ENCODE measurements around the gene C21orf58. TPM values are rescaled to one million over a fixed set of nuclear protein-coding genes. Genes with fewer than 3 reads are reported as not detected.
A peak's percentile ranks its signal among the peaks of the same experiment; 100 is the strongest.
"Not testable (repeated sequence)": the region's sequence is repeated elsewhere in the genome, so short reads cannot be mapped to it uniquely, and the experiment has no call there.

C21orf58 gene
- 10 to 100 TPM in 3 of 4 donors, 1 to 10 TPM in 1; 9.6 to 13.3 (median 10.9) TPM for polyA plus RNA-seq (ENCODE audit: insufficient read length in 4 of 4)

GRCh38 chr21:46323710-46324389, at the start of gene C21orf58, which contains the start of gene PCNT:
Gene C21orf58, minus strand, starts transcription at chr21:46323870. Its CDS starts 1,132 bp downstream, at chr21:46322738.
Gene PCNT, plus strand, starts transcription at chr21:46324156. Its CDS starts 73 bp downstream, at chr21:46324229.
- peak; percentile 91 to 93 (median 92) for DNase-seq (ENCODE audit: low read depth in 4 of 4, low spot score in 3 of 4)

GRCh38 chr21:46372947-46373346, 49.3 kb upstream of the C21orf58 start:
- not testable (repeated sequence) for DNase-seq (ENCODE audit: low read depth in 4 of 4, low spot score in 3 of 4)

GRCh38 chr21:46372014-46372485, 48.4 kb upstream of the C21orf58 start:
- DNase-seq (ENCODE audit: low read depth in 4 of 4, low spot score in 3 of 4): no peak

DNA sequence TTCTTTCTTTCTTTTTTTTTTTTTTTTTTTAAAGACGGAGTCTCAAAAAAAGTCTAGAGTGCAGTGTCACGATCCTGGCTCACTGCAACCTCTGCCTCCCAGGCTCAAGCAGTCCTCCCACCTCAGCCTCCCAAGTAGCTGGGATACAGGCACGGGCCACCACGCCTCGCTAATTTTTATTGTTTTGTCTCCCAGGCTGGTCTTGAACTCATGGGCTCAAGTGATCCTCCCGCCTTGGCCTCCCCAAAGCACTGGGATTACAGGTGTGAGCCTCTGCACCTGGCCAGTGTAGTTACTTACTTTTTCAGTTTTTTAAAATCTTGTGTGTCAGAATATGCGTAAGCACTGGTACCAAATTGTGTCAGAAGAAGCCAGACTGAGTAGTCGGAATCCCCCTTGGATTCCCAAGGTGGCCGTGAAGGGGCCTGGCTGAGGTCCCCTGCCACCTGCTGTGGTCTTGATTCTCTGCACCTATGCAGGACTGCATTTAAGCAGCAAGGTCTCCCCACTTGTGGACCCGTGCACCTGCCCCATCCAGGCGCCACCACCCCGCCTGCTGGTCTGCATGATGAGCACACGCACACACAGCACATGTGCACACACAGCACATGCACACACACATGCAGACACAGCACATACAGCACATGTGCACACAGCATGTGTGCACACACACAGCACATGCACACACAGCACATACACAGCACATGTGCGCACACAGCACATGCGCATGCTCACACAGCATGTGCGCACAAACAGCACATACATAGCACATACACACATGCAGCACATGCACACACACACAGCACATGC, 47.7 kb upstream of the C21orf58 start:
- no peak for DNase-seq (ENCODE audit: low read depth in 4 of 4, low spot score in 3 of 4)

DNA sequence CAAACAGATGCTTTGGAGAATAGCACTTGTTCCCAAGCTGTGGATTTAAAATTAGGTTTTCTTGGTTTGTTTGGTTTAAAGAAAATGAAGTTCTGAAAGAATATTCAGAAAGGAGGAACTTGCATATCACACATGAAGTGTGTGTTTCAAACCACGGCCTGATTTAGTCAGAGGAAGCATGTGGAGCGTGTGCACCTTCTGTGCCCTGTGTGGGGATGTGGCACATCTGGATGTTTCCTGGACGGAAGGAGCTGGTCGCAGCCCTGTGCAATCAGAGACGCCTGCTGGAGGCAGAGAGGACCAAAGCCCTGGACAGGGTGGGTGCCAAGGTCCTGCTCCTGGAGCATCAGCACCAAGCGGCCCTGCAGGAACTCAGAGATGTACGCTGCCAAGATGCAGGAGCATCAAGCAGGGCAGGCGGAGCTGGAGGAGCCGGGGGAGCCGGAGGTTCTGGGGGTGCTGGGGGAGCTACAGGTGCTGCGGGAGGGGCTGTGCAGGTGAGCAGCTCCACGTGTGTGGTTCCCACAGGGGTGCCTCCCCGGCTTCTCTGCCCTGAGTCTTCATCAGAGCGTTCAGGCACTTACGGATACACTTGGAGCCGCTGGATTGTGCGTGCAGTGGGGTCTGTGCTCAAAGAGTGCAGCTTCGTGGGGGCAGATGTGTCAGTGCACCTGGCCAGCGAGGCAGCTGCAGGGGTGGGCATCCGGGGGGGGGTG, 46.0 kb upstream of the C21orf58 start:
- DNase-seq (ENCODE audit: low read depth in 4 of 4, low spot score in 3 of 4): no peak

- DNase-seq (ENCODE audit: low read depth in 4 of 4, low spot score in 3 of 4): no peak
These were observed 45.0 kb upstream of the C21orf58 start for GRCh38 chr21:46368533-46369285.

DNA sequence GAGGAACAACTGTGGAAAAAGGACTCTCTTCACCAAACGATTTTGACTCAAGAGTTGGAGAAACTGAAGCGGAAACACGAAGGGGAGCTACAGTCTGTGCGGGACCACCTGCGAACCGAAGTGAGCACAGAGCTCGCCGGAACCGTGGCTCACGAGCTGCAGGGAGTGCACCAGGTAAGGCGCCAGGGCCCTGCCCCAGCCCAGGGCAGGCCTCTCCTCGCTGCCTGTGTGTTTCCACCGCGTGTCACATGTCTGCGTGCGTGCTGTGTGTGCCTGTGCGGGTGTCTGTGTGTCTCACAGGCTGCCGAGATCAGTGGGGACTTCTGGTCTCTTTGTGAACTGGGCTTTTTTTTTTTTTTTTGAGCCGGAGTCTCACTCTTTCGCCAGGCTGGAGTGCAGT, 43.3 kb upstream of the C21orf58 start:
- no peak for DNase-seq (ENCODE audit: low read depth in 4 of 4, low spot score in 3 of 4)

DNA sequence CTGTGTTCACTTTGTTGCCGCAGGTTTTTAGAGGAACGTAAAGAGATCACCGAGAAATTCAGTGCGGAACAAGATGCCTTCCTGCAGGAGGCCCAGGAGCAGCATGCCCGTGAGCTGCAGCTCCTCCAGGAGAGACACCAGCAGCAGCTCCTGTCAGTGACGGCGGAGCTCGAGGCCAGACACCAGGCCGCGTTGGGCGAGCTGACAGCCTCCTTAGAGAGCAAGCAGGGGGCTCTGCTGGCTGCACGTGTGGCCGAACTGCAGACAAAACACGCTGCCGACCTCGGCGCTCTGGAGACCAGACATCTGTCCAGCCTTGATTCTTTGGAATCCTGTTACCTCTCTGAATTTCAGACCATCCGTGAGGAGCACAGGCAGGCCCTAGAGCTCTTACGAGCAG, 42.9 kb upstream of the C21orf58 start:
- no peak for DNase-seq (ENCODE audit: low read depth in 4 of 4, low spot score in 3 of 4)

- no peak for DNase-seq (ENCODE audit: low read depth in 4 of 4, low spot score in 3 of 4)
These were observed 42.4 kb upstream of the C21orf58 start for GRCh38 chr21:46366091-46366490.

- DNase-seq (ENCODE audit: low read depth in 4 of 4, low spot score in 3 of 4): no peak
These were observed 40.0 kb upstream of the C21orf58 start for GRCh38 chr21:46363698-46364097.

- no peak for DNase-seq (ENCODE audit: low read depth in 4 of 4, low spot score in 3 of 4)
These were observed 39.3 kb upstream of the C21orf58 start for GRCh38 chr21:46362946-46363345.

GRCh38 chr21:46361935-46362334, 38.3 kb upstream of the C21orf58 start:
- peak in 1 of 4 donors; percentile 50 for DNase-seq (ENCODE audit: low read depth in 4 of 4, low spot score in 3 of 4)

DNA sequence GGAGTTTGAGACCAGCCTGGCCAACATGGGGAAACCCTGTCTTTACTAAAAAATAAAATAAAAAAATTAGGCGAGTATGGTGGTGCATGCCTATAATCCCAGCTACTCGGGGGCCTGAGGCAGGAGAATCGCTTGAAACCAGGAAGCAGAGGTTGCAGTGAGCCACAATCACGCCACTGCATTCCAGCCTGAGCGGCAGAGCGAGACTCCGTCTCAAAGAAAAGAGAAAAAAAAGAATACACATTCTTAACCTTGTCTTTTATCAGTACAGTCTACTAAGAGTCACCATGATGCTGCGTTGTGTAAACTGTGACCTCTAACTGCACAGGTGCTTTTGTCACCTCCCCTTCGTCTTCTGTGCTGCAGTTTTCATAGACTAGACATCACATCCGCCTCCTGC, 37.5 kb upstream of the C21orf58 start:
- DNase-seq (ENCODE audit: low read depth in 4 of 4, low spot score in 3 of 4): no peak

- DNase-seq (ENCODE audit: low read depth in 4 of 4, low spot score in 3 of 4): no peak
These were observed 34.2 kb upstream of the C21orf58 start for GRCh38 chr21:46357684-46358425.

DNA sequence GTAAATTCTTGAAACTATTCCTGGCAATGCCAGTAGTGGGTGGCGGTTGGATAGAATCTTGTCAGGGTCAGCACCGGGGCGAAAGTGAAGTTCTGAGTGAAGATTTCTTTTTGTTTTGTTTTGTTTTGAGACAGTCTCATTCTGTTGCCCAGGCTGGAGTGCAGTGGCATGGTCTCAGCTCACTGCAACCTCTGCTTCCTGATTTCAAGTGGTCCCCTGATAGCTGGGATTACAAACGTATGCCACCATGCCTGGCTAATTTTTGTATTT, 33.6 kb upstream of the C21orf58 start:
- no peak for DNase-seq (ENCODE audit: low read depth in 4 of 4, low spot score in 3 of 4)

- DNase-seq (ENCODE audit: low read depth in 4 of 4, low spot score in 3 of 4): no peak
These were observed 33.0 kb upstream of the C21orf58 start for GRCh38 chr21:46356494-46357334.

- DNase-seq (ENCODE audit: low read depth in 4 of 4, low spot score in 3 of 4): no peak
These were observed 32.3 kb upstream of the C21orf58 start for GRCh38 chr21:46356005-46356338.

DNA sequence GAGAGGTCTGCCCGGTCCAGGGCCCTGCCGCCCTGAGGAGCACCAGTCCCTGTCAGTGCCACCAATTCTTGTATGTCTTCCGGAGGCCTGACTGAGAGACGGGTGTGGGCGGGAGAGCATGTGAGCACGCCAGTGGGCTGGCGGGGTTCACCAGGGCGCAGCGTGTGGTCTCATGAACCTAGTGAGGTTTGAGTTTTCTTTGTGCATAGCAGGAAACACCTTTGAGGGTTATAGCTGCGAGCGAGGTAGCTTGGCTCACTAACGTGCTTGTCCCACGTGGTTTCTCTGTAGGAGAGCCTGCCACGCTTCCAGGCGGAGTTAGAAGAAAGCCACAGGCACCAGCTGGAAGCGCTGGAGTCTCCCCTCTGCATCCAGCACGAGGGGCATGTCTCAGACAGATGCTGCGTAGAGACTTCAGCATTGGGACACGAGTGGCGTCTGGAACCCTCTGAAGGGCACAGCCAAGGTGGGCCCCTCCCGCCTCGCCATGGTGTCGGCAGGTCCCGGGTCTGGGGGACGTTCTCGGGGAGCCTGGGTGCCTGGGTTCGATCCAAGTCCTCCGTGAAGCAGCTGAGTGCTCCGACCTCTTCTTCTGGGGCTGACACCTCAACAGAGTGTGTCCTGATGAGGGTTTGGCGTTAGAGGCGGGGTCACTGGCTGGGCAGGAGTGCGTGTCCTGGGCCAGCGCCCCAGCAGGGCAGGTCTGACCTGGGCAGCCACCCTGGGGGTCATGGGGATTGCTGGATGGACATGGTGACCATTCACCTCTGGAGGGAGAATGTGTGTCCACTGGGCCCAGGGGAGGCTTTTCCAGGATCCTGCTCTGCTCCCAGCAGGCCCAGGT, 31.7 kb upstream of the C21orf58 start:
- no peak for DNase-seq (ENCODE audit: low read depth in 4 of 4, low spot score in 3 of 4)
